NCI-H1930 (cell line): ENCODE measurements around the gene C1QTNF2.

ENCODE experiments used
- DNase-seq, 2 experiments: peaks; one replicate each; lab custom pipeline; 2025; lab: John Stamatoyannopoulos, UW

Gene C1QTNF2

DNA sequence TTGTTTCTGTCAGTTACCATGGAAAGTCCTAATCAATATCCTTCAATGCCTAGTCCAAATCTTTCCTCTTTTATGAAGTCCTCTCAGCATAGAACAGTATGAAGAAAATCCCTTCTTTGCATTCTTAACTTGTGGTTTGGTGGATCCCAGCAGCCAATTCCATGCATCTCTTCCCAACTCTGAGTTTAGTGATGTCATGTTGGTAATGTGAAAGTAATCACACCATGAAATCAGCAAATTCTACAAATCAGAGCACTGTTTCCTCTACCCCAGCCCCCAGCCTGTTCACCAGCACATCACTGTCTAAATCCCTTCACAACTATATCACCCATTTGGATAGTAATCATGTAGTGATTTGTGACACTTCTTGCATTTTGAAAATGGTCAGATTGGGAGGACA is 4.7 kb upstream of the C1QTNF2 start:
- DNase-seq: no peak

GRCh38 chr5:160371294-160371693 is 868 bp upstream of the C1QTNF2 start:
- no peak for DNase-seq

DNA sequence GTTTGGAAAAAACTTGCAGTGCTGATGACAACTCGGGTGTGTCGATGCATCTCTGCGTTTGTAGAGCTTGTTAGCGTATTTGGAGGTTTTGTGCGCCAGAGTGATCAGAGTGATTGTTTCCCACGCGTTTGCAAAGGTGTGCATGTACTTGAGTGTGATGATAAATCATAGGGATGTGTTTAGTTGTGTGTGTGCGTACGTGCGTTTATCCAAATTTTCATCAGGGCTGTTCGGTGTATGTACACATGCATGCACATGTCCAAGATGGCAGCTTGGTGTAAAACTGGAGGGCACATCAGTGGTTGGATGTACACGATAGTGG is 248 bp upstream of the C1QTNF2 start:
- DNase-seq: no peak

DNA sequence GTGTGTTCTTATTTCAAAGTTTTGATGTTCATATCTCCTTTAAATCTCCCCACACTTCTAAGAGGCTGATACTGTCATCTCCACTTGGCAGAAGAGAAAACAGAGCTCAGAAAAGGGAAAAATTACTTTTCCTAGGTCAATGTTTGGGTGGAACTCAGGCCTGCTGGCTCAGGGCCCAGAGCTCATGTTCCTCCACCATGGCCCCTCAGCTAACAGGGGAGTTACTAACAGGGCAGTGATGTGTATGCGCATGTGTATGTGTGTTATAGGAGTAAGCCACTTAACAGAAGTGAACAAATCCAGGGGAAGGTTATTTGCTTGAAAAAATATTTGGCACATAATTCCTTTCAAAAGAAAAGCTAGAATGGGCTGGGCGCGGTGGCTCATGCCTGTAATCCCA is 2.5 kb downstream of the C1QTNF2 start:
- no peak for DNase-seq

DNA sequence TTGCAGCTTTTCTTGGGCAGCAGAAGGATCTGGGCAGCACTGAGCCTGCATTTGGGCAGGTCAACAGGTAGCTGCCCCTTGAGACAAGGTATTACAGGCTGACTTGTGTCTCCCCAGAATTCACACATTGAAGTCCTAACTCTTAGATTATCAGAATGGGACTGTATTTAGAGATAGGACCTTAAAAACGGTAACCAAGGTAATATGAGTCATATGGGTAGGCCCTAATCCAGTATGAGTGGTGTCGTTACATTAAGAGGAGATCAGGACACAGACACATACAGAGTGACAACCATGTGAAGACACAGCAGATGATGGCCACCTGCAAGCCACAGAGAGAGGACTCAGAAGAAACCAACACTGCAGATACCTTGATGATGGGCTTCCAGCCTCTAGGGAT is 3.2 kb downstream of the C1QTNF2 start:
- no peak for DNase-seq

DNA sequence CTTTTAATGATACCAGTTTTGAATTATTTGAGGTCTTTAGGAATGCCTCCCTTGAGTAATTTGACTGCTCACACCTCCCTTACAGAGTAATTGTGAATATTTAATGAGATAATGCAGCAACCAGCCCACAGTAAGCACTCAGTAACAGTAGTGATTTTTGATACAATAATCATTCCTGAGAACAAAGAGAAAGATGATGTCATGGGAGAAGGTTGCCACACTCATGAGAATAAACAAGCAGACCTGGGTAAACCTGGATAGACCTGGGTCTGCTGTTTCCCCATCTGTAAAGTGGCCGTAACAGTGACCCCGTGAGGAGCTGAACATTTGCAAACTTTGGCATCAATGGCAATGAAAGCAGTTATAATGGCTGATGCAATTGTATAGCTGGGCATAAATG is 4.2 kb downstream of the C1QTNF2 start:
- DNase-seq: no peak

GRCh38 chr5:160363660-160364395 is 6.6 kb downstream of the C1QTNF2 start:
- no peak for DNase-seq

GRCh38 chr5:160363211-160363610 is 7.2 kb downstream of the C1QTNF2 start:
- no peak for DNase-seq

GRCh38 chr5:160361624-160362228 is 8.7 kb downstream of the C1QTNF2 start:
- DNase-seq: no peak

DNA sequence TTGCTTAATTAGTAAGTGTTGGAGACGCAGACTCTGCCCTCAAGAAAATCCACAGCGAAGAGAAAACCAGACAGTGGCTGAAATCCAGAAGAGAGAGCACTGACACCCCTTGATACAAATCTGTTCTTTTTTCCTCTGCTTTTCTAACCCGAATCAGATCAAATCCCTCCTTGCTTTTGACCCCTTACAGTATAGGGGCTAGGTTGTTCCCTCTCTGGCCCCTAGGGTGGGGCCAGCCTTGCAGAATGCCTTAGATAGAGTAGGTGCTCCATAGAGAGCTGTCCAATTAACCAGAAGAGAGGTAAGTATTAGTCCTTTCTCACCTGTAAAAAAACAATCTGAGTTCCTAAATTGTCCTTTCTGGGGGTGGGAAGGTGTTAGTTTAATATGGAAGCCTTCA is 10.1 kb downstream of the C1QTNF2 start:
- DNase-seq: no peak

GRCh38 chr5:160359816-160360215 is 10.6 kb downstream of the C1QTNF2 start:
- DNase-seq: no peak

GRCh38 chr5:160359242-160359641 is 11.2 kb downstream of the C1QTNF2 start:
- no peak for DNase-seq

DNA sequence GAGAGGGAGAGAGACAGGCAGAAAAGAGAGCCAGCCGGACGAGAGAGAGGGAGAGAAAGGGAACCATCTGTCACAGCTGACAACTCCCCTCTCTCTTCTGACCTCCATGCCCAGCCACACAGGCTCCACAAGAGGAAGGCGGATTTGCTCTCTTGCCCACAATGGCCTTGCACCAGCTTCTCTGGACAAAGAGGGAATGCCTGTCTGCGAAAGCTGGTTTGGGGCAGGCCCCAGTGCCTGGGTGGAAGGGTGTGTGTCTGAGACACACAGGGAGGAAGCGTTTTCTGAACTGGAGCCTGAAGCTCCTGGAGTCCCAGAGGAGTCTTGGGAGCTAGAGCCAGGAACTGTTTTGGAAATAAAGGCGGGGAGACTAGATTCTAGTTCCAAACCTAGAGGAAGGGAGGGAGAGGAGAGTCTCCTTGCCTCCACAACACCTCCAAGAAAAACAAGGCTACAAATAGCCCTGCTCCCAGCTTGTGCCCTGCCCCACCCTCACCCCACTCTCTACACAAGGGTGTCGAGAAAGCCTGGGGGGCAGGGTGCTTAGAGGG is 12.5 kb downstream of the C1QTNF2 start:
- DNase-seq: no peak

DNA sequence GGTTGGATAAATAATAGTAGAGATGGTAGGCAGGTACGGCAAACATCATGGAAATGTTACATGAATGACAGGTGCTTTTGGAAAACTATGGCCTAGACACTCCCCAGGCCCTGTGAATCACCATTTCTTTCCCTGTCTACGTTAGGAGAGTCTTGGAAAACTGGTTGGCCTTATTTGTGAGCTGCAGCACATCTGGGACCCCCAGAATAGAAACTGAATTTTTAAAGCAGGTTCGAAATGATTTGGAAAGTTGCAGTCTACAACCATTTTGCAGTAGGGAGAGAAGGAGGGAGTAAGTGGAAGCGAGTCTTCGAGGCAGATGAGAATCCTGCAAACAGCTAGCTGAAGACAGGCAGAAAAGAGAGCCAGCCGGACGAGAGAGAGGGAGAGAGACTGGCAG is 13.0 kb downstream of the C1QTNF2 start:
- no peak for DNase-seq

GRCh38 chr5:160356550-160357347 is 13.7 kb downstream of the C1QTNF2 start:
- DNase-seq: no peak

DNA sequence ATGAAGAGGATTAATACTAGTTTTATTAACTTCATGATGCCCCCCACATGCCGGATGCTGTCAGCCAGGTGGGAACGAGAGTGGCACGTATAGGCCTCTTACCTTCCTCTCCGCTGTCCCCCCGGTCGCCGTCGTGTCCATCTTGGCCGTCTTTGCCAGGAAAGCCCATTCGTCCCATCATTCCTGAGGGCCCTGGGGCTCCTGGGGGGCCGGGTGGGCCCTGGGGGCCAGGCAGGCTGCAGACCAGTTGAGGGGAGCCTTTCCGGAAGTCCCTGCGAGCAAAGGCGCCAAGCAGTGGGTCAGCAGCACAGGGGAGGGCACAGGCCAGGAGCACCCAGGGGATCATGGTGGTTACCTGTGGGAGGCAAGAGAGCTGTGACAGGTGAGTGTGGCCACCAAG is 15.8 kb downstream of the C1QTNF2 start:
- DNase-seq: no peak

DNA sequence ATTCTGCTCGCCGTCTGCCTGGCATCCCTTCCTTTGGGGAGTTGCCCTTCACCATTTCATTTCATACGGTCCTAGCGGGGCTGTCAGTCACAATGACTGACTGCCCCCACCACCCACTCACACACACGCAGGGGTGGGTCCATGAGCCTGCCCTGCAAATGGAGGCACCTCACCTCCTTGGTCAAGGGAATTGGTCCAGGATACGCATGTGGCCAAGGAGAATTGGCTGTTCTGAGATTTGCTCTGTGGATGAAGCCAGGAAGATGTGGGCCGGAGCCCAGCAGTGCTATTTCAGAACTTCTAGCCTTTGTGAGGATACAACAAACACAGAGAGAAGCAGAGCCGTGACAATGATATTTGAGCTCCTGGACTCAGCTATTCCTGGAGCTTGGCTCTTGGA is 17.0 kb downstream of the C1QTNF2 start:
- no peak for DNase-seq

DNA sequence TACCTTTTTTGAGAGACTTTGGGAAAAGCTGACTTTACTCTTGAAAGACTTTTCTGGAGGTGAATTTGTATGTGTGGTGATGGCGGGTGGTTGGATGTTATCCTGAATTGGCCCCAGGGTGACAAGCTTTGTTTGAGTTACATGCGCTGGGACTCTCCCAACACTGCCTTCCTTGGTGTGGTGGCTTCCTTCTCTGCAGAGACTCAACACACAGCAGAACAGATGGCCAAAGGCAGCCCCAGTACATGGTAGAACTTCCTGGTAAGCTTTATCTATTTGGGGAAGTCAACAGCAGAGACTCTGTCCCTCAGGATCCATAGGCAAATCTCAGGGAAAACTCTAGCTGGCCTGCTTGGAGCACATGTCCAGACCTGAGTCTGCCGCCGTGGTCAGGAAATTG is 18.1 kb downstream of the C1QTNF2 start:
- DNase-seq: no peak

- DNase-seq: no peak
These were observed 20.5 kb downstream of the C1QTNF2 start for GRCh38 chr5:160349935-160350303.

- DNase-seq: no peak
These were observed 21.0 kb downstream of the C1QTNF2 start for GRCh38 chr5:160349249-160349934.

- DNase-seq: no peak
These were observed 22.3 kb downstream of the C1QTNF2 start for GRCh38 chr5:160348080-160348479.

DNA sequence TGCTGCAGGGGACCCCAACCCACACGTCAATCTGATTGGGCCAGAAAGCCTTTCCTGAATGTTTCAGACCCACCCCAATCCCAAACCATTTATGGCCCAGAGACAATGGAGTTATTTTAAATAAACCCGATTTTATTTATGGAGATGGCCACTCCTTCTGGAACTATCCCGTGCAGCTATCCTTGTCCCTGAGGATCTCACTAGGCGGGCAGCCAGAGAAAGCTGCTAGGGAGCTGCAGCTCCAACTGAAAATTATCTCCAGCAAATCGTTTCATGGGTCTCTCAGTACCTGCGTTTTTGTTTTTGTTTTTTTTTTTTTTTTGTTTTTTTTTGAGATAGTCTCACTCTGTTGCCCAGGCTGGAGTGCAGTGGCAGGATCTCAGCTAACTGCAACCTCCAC is 23.0 kb downstream of the C1QTNF2 start:
- DNase-seq: no peak
